ENCODE results near the gene BET1.

DNA sequence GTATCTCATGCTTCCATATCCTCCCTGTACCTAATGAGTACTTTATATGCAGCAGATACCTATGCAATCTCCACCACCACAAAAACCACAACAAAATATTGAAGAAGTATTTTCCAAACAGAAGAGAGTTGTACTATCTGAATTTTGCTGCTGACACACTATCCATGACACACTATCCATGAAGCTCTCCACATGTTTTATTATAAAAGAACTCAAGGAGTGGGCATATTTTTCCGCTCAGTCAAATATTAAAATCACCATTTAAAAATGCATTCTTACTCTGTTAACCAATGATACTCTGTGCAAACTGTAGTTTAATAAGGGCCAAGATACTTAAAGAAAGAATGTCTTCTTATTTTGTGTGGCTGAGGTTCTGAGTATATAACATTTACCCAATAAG lies 2.8 kb downstream of the BET1 start:
- TF ChIP-seq, protein P1, sequence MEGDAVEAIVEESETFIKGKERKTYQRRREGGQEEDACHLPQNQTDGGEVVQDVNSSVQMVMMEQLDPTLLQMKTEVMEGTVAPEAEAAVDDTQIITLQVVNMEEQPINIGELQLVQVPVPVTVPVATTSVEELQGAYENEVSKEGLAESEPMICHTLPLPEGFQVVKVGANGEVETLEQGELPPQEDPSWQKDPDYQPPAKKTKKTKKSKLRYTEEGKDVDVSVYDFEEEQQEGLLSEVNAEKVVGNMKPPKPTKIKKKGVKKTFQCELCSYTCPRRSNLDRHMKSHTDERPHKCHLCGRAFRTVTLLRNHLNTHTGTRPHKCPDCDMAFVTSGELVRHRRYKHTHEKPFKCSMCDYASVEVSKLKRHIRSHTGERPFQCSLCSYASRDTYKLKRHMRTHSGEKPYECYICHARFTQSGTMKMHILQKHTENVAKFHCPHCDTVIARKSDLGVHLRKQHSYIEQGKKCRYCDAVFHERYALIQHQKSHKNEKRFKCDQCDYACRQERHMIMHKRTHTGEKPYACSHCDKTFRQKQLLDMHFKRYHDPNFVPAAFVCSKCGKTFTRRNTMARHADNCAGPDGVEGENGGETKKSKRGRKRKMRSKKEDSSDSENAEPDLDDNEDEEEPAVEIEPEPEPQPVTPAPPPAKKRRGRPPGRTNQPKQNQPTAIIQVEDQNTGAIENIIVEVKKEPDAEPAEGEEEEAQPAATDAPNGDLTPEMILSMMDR (IDR thresholded peaks at IDR 0.05 in 2 of 3, conservative IDR thresholded peaks at IDR 0.05 in 1 of 3; ENCODE audit: borderline replicate concordance in 1 of 3, insufficient read depth in 1 of 3, low read depth in 2 of 3, low read length in 2 of 3), result no peak
- TF ChIP-seq YY1 (IDR thresholded peaks at IDR 0.05; ENCODE audit: extremely low read depth, insufficient replicate concordance, low read depth, low read length) (no peak), POLR2A (IDR thresholded peaks at IDR 0.05; ENCODE audit: borderline replicate concordance, extremely low read depth, insufficient read depth, insufficient read length) (no peak), JUND (IDR thresholded peaks at IDR 0.05) (no peak), EZH2 (IDR thresholded peaks at IDR 0.05) (no peak), ZFX (IDR thresholded peaks at IDR 0.05) (no peak), POLR2AphosphoS5 (IDR thresholded peaks at IDR 0.05; ENCODE audit: low read depth, low read length) (no peak), SIN3A (IDR thresholded peaks at IDR 0.05; ENCODE audit: low read depth) (no peak), EZH2phosphoT487 (IDR thresholded peaks at IDR 0.05; ENCODE audit: borderline replicate concordance) (no peak)
- TF ChIP-seq, protein P2, sequence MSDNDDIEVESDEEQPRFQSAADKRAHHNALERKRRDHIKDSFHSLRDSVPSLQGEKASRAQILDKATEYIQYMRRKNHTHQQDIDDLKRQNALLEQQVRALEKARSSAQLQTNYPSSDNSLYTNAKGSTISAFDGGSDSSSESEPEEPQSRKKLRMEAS (IDR thresholded peaks at IDR 0.05), result no peak
- TF ChIP-seq, protein P3, sequence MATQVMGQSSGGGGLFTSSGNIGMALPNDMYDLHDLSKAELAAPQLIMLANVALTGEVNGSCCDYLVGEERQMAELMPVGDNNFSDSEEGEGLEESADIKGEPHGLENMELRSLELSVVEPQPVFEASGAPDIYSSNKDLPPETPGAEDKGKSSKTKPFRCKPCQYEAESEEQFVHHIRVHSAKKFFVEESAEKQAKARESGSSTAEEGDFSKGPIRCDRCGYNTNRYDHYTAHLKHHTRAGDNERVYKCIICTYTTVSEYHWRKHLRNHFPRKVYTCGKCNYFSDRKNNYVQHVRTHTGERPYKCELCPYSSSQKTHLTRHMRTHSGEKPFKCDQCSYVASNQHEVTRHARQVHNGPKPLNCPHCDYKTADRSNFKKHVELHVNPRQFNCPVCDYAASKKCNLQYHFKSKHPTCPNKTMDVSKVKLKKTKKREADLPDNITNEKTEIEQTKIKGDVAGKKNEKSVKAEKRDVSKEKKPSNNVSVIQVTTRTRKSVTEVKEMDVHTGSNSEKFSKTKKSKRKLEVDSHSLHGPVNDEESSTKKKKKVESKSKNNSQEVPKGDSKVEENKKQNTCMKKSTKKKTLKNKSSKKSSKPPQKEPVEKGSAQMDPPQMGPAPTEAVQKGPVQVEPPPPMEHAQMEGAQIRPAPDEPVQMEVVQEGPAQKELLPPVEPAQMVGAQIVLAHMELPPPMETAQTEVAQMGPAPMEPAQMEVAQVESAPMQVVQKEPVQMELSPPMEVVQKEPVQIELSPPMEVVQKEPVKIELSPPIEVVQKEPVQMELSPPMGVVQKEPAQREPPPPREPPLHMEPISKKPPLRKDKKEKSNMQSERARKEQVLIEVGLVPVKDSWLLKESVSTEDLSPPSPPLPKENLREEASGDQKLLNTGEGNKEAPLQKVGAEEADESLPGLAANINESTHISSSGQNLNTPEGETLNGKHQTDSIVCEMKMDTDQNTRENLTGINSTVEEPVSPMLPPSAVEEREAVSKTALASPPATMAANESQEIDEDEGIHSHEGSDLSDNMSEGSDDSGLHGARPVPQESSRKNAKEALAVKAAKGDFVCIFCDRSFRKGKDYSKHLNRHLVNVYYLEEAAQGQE (IDR thresholded peaks at IDR 0.05; ENCODE audit: low read depth), result no peak

Data from HCT116 (cell line).